Neutrophil (primary cell): Measurements from ENCODE around the gene POLG.

Experiments used
- H3K27ac ChIP-seq: fragments of 200-600 bp; sonication (generic); 2 replicates; pipeline ENCODE4 v1.5.1; 2016; ENCODE audit warnings: mild to moderate bottlenecking, moderate library complexity
- H3K27me3 ChIP-seq: fragments of 200-600 bp; sonication (generic); 2 replicates; pipeline ENCODE4 v1.6.0; 2016; ENCODE audit warnings: mild to moderate bottlenecking
- H3K36me3 ChIP-seq: fragments of 200-600 bp; sonication (generic); 2 replicates; pipeline ENCODE4 v1.5.1; 2017
- H3K4me1 ChIP-seq, 2 experiments: fragments of 200-600 bp in 1 of 2; sonication (generic) in 1 of 2; 1 replicate in 1 of 2; 2 replicates in 1 of 2; pipeline versions ENCODE4 v1.5.1 to v1.6.1; 2013 to 2016; ENCODE audit warnings: low read depth in 1 of 2, low read length in 1 of 2, mild to moderate bottlenecking in 1 of 2, moderate library complexity in 1 of 2; ENCODE audit not compliant: control insufficient read depth in 1 of 2, insufficient read depth in 1 of 2
- H3K4me3 ChIP-seq, 2 experiments: fragments of 200-600 bp in 1 of 2; sonication (generic) in 1 of 2; 1 replicate in 1 of 2; 2 replicates in 1 of 2; pipeline ENCODE4 v1.5.1; 2013 to 2016; ENCODE audit warnings: low read depth in 1 of 2, low read length in 1 of 2, mild to moderate bottlenecking in 1 of 2, moderate library complexity in 1 of 2
- H3K9me3 ChIP-seq: fragments of 200-600 bp; sonication (generic); 2 replicates; pipeline ENCODE4 v1.5.1; 2016
- TF ChIP-seq, protein P1 (sequence below): fragments of 200-600 bp; sonication (generic); IDR thresholded peaks from 2 replicates; pipeline ENCODE4 v1.5.1; 2016; ENCODE audit warnings: antibody characterized with exemption

POLG gene

DNA sequence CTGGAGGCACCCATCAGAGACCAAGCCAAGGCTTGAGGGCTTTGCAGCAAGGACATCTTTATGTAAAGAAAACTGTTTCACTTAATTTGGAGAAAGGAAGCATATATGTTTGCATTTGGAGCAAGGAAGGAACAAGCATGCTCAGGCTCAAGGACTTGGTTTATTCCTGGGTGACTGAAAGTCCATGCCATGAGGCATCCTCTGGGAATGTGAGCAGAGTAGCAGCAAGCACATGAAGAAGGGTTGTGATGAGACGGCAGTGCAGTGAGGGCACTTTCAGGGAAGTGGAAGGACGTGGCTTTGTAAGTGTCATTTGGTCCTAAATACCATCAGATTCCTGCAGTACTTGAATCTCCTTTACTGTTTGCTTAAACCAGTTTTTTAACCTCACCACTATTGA is 26.8 kb downstream of the POLG start:
- no peak overlapping the region for H3K27ac ChIP-seq
- H3K4me1 ChIP-seq: no peaks in the 10 kb centered on the region
- no peaks in the 10 kb centered on the region for H3K27me3 ChIP-seq
- no peak overlapping the region for H3K4me3 ChIP-seq
- TF ChIP-seq, protein P1, sequence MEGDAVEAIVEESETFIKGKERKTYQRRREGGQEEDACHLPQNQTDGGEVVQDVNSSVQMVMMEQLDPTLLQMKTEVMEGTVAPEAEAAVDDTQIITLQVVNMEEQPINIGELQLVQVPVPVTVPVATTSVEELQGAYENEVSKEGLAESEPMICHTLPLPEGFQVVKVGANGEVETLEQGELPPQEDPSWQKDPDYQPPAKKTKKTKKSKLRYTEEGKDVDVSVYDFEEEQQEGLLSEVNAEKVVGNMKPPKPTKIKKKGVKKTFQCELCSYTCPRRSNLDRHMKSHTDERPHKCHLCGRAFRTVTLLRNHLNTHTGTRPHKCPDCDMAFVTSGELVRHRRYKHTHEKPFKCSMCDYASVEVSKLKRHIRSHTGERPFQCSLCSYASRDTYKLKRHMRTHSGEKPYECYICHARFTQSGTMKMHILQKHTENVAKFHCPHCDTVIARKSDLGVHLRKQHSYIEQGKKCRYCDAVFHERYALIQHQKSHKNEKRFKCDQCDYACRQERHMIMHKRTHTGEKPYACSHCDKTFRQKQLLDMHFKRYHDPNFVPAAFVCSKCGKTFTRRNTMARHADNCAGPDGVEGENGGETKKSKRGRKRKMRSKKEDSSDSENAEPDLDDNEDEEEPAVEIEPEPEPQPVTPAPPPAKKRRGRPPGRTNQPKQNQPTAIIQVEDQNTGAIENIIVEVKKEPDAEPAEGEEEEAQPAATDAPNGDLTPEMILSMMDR: no peak
- peaks cover 76% of the 10 kb centered on the region for H3K36me3 ChIP-seq
- no peaks in the 10 kb centered on the region for H3K9me3 ChIP-seq

DNA sequence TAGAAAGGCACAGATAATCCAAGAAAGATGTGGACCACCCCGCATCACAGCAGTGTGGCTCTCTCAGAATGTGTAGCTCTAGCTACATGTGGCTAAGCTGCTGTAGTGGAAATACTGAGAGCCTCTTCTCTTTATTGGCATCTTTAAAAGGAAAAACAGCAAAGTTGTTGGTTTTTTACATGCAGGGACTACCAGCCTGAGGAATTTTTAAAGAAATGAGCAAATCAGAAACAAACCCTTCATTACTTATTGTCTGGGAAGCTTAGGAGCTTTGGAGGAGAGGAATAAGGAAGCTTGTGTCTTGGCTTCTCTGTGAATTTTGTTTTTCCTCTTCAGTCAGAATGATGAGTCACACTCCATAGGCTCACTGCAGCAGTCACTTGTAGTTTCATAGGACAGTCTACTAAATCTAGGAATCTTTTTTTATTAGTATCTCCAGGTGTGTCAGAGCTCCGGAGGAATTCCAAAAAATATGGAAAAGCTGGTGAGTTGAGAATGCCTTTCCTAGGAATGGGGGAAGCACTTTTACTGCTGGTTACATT is 27.5 kb downstream of the POLG start:
- Histone ChIP-seq H3K9me3 (no peaks in the 10 kb centered on the region), H3K4me1 (no peaks in the 10 kb centered on the region), H3K4me3 (no peak overlapping the region), H3K36me3 (peaks cover 75% of the 10 kb centered on the region), H3K27me3 (no peaks in the 10 kb centered on the region), H3K27ac (no peak overlapping the region)
- TF ChIP-seq, protein P1: no peak

GRCh38 chr15:89305395-89305794 is 29.2 kb downstream of the POLG start:
- Histone ChIP-seq H3K36me3 (peaks cover 90% of the 10 kb centered on the region), H3K4me1 (no peaks in the 10 kb centered on the region), H3K27ac (no peak overlapping the region), H3K27me3 (no peaks in the 10 kb centered on the region), H3K9me3 (no peaks in the 10 kb centered on the region), H3K4me3 (no peak overlapping the region)
- TF ChIP-seq, protein P1: no peak

GRCh38 chr15:89303986-89304385 is 30.6 kb downstream of the POLG start:
- Histone ChIP-seq H3K27ac (no peak overlapping the region), H3K4me3 (no peak overlapping the region), H3K27me3 (no peaks in the 10 kb centered on the region), H3K36me3 (peaks cover 97% of the 10 kb centered on the region), H3K4me1 (no peaks in the 10 kb centered on the region), H3K9me3 (no peaks in the 10 kb centered on the region)
- TF ChIP-seq, protein P1: no peak

DNA sequence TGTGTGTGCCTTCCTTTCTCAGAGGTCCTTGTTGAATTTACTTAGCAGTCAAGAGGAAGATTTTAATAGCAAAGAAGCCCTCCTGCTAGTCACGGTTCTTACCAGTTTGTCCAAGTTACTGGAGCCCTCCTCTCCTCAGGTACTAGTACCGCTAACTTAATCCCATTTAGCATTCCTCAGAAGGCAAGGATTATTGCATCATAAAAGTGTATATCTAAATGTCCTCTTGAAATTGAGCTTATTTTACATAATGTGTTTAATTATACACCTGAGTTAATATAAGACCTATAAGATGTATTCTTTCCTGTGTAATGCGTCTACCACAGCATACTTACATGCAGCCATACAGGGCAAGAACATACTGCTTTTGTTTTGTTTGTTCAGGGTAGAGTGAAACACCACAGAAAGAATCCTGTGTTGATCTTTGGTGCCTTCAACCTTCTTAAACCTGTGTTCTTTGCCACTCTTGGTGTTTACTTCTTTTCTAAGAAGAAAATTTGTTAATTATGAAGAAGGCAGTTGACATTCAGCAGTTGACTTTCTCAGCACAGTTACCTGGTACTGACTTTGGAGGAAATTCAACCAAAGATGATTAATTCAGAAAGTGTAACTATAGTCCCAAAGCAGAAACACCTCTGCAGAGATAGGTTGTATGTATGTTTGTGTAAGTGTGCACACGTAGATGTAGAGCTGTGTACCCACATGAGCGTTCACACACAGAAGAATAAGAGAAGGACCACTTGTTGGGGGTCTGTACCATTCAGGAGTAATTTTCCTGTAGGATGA is 33.1 kb downstream of the POLG start:
- TF ChIP-seq, protein P1: no peak
- Histone ChIP-seq H3K27me3 (no peaks in the 10 kb centered on the region), H3K4me3 (no peak overlapping the region), H3K9me3 (no peaks in the 10 kb centered on the region), H3K36me3 (peaks cover 72% of the 10 kb centered on the region), H3K27ac (no peak overlapping the region), H3K4me1 (no peaks in the 10 kb centered on the region)
